K562 (cell line): Measurements from ENCODE around the gene ANKS4B. TPM values are rescaled to one million over a fixed set of nuclear protein-coding genes. Genes with fewer than 3 reads are reported as not detected.

ENCODE experiments used
- ARID4B ChIP-seq: sonication (generic); formaldehyde crosslinking; IDR thresholded peaks from 2 replicates; pipeline ENCODE4 v1.8.0; 2022; ENCODE audit warnings: mild to moderate bottlenecking, missing genetic modification reagents
- CTBP1 ChIP-seq: fragments of 450-650 bp; IDR thresholded peaks from 2 replicates; pipeline ENCODE4 v1.6.1; 2016; ENCODE audit warnings: borderline replicate concordance
- EWSR1 ChIP-seq: fragments of 450-650 bp; IDR thresholded peaks from 2 replicates; pipeline ENCODE4 v1.6.1; 2018; ENCODE audit warnings: borderline replicate concordance, mild to moderate bottlenecking, low read depth, moderate library complexity; ENCODE audit not compliant: partially characterized antibody
- FOSL1 ChIP-seq: fragments of 200-800 bp; sonication (Bioruptor generic); conservative IDR thresholded peaks from 2 replicates; pipeline ENCODE4 v1.6.1; 2016; ENCODE audit warnings: missing genetic modification characterization, missing compliant biosample characterization
- FOXK2 ChIP-seq, 2 experiments: fragments of 450-650 bp; IDR thresholded peaks in 1 of 2; conservative IDR thresholded peaks in 1 of 2; 2 replicates each; pipeline ENCODE4 v1.6.1; 2016; ENCODE audit warnings: low read depth in 2 of 2, mild to moderate bottlenecking in 1 of 2
- HOMEZ ChIP-seq: fragments of 250-450 bp; sonication (Bioruptor Pico); IDR thresholded peaks from 2 replicates; pipeline ENCODE4 v1.4.0; 2020; ENCODE audit warnings: mild to moderate bottlenecking, moderate library complexity
- LEF1 ChIP-seq: fragments of 450-650 bp; IDR thresholded peaks from 2 replicates; pipeline ENCODE4 v1.6.1; 2016; ENCODE audit warnings: mild to moderate bottlenecking
- MAFK ChIP-seq: IDR thresholded peaks from 2 replicates; pipeline ENCODE4 v1.6.1; 2011; ENCODE audit warnings: low read length, improper control_type of control experiment
- MAZ ChIP-seq, 2 experiments: fragments of 450-650 bp in 1 of 2; sonication (generic) in 1 of 2; formaldehyde crosslinking; IDR thresholded peaks in 1 of 2; conservative IDR thresholded peaks in 1 of 2; 2 replicates each; pipeline versions ENCODE4 v1.4.0 to v1.5.0; 2020; ENCODE audit warnings: mild to moderate bottlenecking in 1 of 2, missing genetic modification reagents in 1 of 2
- SAFB ChIP-seq: fragments of 200-400 bp; formaldehyde crosslinking; IDR thresholded peaks from 2 replicates; pipeline ENCODE4 v1.6.1; 2017; ENCODE audit warnings: low read depth, low read length, borderline replicate concordance
- ZFP30 ChIP-seq: fragments of 250-450 bp; sonication (Bioruptor Pico); IDR thresholded peaks from 2 replicates; pipeline ENCODE4 v1.8.0; 2022; ENCODE audit warnings: moderate library complexity, mild to moderate bottlenecking, inconsistent platforms, borderline replicate concordance
- ZNF184 ChIP-seq: sonication (generic); formaldehyde crosslinking; IDR thresholded peaks from 2 replicates; pipeline ENCODE4 v1.5.0; 2020; ENCODE audit warnings: missing genetic modification reagents
- ZNF583 ChIP-seq: fragments of 250-450 bp; sonication (Bioruptor Pico); IDR thresholded peaks from 2 replicates; pipeline ENCODE4 v1.4.0; 2020
- polyA plus RNA-seq, 8 experiments: library from polyadenylated mRNA; depleted of rRNA in 4 of 8; stranded (reverse) in 5 of 8; unstranded in 3 of 8; fragments of >200 nt; fragmentation: Nextera tagmentation in 2 of 8; fragmentation: Illumina TruSeq in 1 of 8; extraction: Ambion mirVana in 2 of 8; extraction: Trizol in 1 of 8; gene quantifications; 2 replicates each; pipeline versions ENCODE4 v1.2.1 to v1.2.3, GENCODE V29; 2011 to 2014; ENCODE audit warnings: inconsistent platforms in 1 of 8, missing spikeins in 1 of 8
- total RNA-seq, 7 experiments: library from RNA; depleted of rRNA in 6 of 7; stranded (reverse); fragments of >200 nt in 6 of 7; fragmentation: Illumina TruSeq in 2 of 7; extraction: Trizol in 2 of 7; gene quantifications; 2 replicates each; pipeline versions ENCODE4 v1.2.1 to v1.2.3, GENCODE V29; 2011 to 2021; ENCODE audit warnings: low replicate concordance in 1 of 7
- TF ChIP-seq, protein P1 (sequence below): sonication (generic); formaldehyde crosslinking; IDR thresholded peaks from 2 replicates; pipeline ENCODE4 v1.8.0; 2022; ENCODE audit warnings: mild to moderate bottlenecking, missing genetic modification reagents
- TF ChIP-seq, protein P2 (sequence below): sonication (generic); formaldehyde crosslinking; IDR thresholded peaks from 2 replicates; pipeline ENCODE4 v1.8.1; 2023; ENCODE audit warnings: missing genetic modification reagents, mild to moderate bottlenecking, borderline replicate concordance

Gene ANKS4B
- total and polyA plus RNA-seq, 9 of the 15 experiments (the other 6 are each of a cell fraction or from before 2014, with no cell fraction given), result not detected

DNA sequence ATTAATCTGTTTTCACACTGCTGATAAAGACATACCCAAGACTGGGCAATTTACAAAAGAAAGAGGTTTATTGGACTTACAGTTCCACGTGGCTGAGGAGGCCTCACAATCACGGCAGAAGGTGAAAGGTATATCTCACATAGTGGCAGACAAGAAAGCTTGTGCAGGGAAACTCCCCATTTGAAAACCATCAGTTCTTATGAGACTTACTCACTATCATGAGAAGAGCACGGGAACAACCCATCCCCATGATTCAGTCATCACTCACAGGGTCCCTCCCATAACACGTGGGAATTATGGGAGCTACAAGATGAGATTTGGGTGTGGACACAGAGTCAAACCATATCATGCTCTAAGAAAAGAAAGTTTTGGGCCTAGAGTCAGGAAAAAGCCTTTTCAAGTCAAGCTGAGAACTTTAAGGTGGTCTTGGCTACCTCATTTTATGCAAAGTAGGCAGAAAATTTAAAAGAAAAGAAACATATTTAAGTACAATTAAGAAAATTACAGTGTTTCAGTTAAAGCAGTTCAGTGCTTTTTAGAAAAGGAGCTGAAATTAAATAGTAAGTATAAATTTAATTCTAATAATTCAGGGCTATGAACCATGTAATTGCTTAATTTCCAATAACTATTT, 69.5 kb downstream of the ANKS4B start (continued):
- TF ChIP-seq ZNF583 (CRISPR knock-in tag) (no peak), CTBP1 (peak; percentile 40; the same call in 1 of the 2 replicates), MAZ (CRISPR knock-in tag; conservative IDR thresholded peaks at IDR 0.05 in 1 of 2, IDR thresholded peaks at IDR 0.05 in 1 of 2) (no peak), HOMEZ (no peak), EWSR1 (no peak), FOSL1 (tag) (peak; percentile 87), FOXK2 (conservative IDR thresholded peaks at IDR 0.05 in 1 of 2, IDR thresholded peaks at IDR 0.05 in 1 of 2; ENCODE audit: low read depth in 2 of 2) (0 out of 4 replicates have a peak, but pooled peaks of 1 of the 2 experiments have one; percentile 15), ZNF184 (CRISPR knock-in tag) (no peak), LEF1 (no peak), ZFP30 (CRISPR knock-in tag) (no peak), SAFB (no peak), ARID4B (no peak), MAFK (peak; percentile 60; the same call in 1 of the 2 replicates)
- TF ChIP-seq, protein P1, sequence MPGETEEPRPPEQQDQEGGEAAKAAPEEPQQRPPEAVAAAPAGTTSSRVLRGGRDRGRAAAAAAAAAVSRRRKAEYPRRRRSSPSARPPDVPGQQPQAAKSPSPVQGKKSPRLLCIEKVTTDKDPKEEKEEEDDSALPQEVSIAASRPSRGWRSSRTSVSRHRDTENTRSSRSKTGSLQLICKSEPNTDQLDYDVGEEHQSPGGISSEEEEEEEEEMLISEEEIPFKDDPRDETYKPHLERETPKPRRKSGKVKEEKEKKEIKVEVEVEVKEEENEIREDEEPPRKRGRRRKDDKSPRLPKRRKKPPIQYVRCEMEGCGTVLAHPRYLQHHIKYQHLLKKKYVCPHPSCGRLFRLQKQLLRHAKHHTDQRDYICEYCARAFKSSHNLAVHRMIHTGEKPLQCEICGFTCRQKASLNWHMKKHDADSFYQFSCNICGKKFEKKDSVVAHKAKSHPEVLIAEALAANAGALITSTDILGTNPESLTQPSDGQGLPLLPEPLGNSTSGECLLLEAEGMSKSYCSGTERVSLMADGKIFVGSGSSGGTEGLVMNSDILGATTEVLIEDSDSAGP (CRISPR knock-in tag), result no peak
- TF ChIP-seq, protein P2, sequence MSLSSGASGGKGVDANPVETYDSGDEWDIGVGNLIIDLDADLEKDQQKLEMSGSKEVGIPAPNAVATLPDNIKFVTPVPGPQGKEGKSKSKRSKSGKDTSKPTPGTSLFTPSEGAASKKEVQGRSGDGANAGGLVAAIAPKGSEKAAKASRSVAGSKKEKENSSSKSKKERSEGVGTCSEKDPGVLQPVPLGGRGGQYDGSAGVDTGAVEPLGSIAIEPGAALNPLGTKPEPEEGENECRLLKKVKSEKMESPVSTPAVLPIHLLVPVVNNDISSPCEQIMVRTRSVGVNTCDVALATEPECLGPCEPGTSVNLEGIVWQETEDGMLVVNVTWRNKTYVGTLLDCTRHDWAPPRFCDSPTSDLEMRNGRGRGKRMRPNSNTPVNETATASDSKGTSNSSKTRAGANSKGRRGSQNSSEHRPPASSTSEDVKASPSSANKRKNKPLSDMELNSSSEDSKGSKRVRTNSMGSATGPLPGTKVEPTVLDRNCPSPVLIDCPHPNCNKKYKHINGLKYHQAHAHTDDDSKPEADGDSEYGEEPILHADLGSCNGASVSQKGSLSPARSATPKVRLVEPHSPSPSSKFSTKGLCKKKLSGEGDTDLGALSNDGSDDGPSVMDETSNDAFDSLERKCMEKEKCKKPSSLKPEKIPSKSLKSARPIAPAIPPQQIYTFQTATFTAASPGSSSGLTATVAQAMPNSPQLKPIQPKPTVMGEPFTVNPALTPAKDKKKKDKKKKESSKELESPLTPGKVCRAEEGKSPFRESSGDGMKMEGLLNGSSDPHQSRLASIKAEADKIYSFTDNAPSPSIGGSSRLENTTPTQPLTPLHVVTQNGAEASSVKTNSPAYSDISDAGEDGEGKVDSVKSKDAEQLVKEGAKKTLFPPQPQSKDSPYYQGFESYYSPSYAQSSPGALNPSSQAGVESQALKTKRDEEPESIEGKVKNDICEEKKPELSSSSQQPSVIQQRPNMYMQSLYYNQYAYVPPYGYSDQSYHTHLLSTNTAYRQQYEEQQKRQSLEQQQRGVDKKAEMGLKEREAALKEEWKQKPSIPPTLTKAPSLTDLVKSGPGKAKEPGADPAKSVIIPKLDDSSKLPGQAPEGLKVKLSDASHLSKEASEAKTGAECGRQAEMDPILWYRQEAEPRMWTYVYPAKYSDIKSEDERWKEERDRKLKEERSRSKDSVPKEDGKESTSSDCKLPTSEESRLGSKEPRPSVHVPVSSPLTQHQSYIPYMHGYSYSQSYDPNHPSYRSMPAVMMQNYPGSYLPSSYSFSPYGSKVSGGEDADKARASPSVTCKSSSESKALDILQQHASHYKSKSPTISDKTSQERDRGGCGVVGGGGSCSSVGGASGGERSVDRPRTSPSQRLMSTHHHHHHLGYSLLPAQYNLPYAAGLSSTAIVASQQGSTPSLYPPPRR (CRISPR knock-in tag), result no peak
